ENCODE data around the gene PRKCE.

- TF ChIP-seq POLR2A (IDR thresholded peaks at IDR 0.05) = no peak
- TF ChIP-seq CTCF (IDR thresholded peaks at IDR 0.05) = no peak
- no peak for TF ChIP-seq EP300 (IDR thresholded peaks at IDR 0.05)
- no peak for TF ChIP-seq POLR2AphosphoS5 (IDR thresholded peaks at IDR 0.05)
These were observed 112.3 kb downstream of the PRKCE start for GRCh38 chr2:45763797-45764196.

All from sigmoid colon (tissue), 4 donors.